Sigmoid colon (tissue), 7 donors: Measurements from ENCODE around the gene TP53BP2. TPM values are rescaled to one million over a fixed set of nuclear protein-coding genes. Genes with fewer than 3 reads are reported as not detected.
A peak's percentile ranks its signal among the peaks of the same experiment; 100 is the strongest.

Experiments
- DNase-seq: peaks from one replicate; pipeline ENCODE4 v3.0.0-alpha.2; 2019
- H3K27ac ChIP-seq, 4 donors: fragments of 200-600 bp; sonication (generic); one replicate each; pipeline ENCODE4 v1.5.1; 2016 to 2019; ENCODE audit warnings: mild to moderate bottlenecking in 1 of 4
- H3K27me3 ChIP-seq, 3 donors: fragments of 200-600 bp; sonication (generic); one replicate each; pipeline ENCODE4 v1.5.1; 2019; ENCODE audit warnings: mild to moderate bottlenecking in 1 of 3
- H3K36me3 ChIP-seq, 4 donors: fragments of 200-600 bp; sonication (generic); one replicate each; pipeline ENCODE4 v1.5.1; 2016 to 2019
- H3K4me1 ChIP-seq, 4 donors: fragments of 200-600 bp; sonication (generic); one replicate each; pipeline ENCODE4 v1.5.1; 2017 to 2019
- H3K4me3 ChIP-seq, 4 donors: fragments of 200-600 bp; sonication (generic); one replicate each; pipeline ENCODE4 v1.5.1; 2017 to 2019; ENCODE audit warnings: mild to moderate bottlenecking in 2 of 4, moderate library complexity in 1 of 4
- H3K9me3 ChIP-seq, 4 donors: fragments of 200-600 bp in 3 of 4; sonication (generic) in 3 of 4; one replicate each; pipeline versions ENCODE4 v1.5.1 to v1.6.1; 2013 to 2019
- EP300 ChIP-seq, 4 donors: sonication (generic); formaldehyde crosslinking; IDR thresholded peaks; one replicate each; pipeline ENCODE4 v1.6.1; 2017; ENCODE audit warnings: antibody characterized with exemption in 4 of 4
- POLR2A ChIP-seq, 2 donors: fragments of 450-650 bp; IDR thresholded peaks; one replicate each; pipeline ENCODE4 v1.6.1; 2016; ENCODE audit warnings: antibody characterized with exemption in 2 of 2, mild to moderate bottlenecking in 2 of 2, moderate library complexity in 2 of 2
- POLR2AphosphoS5 ChIP-seq, 4 donors: sonication (generic); formaldehyde crosslinking; IDR thresholded peaks; one replicate each; pipeline ENCODE4 v1.6.1; 2017; ENCODE audit warnings: antibody characterized with exemption in 4 of 4
- WGBS, 2 donors: extraction: QIAGEN DNeasy Blood & Tissue Kit; methylation state at CpG; one replicate each; pipeline ENCODE4 v1.1.7; 2013; 5-methylcytosine and 5-hydroxymethylcytosine counted together
- intact Hi-C: fragments of 100-400 bp; cut with DNase I; formaldehyde crosslinking; loops from one replicate; pipeline ENCODE4 v1.15.1; 2023
- polyA plus RNA-seq, 3 donors: library from polyadenylated mRNA; stranded (reverse); fragments of 200-250 nt; gene quantifications; one replicate each; pipeline ENCODE4 v1.2.3, GENCODE V29; 2013
- total RNA-seq, 4 donors: library from RNA; depleted of rRNA; stranded (reverse); fragments of >200 nt; gene quantifications; one replicate each; pipeline ENCODE4 v1.1.0, GENCODE V29; 2016
- TF ChIP-seq, protein P1 (sequence below), 4 experiments: fragments of 450-650 bp in 3 of 4; fragments of 200-600 bp in 1 of 4; IDR thresholded peaks; one replicate each; pipeline ENCODE4 v1.5.1; 2016 to 2019; ENCODE audit warnings: antibody characterized with exemption in 4 of 4, mild to moderate bottlenecking in 3 of 4, moderate library complexity in 2 of 4
- donor health status: healthy with polysubstance abuse.
- donor health status: Bipolar disorder and iron deficiency.
- donor health status: healthy.

The TP53BP2 gene
- total and polyA plus RNA-seq, 7 donors = 10.2 to 28.5 (median 24.6) TPM

GRCh38 chr1:223792046-223792445 lies 53.7 kb downstream of the TP53BP2 start:
- H3K36me3 ChIP-seq = peaks cover 4 to 65% (median 8%) of the 10 kb centered on the region in 4 donors
- no peak for DNase-seq
- H3K4me3 ChIP-seq = no peak overlapping the region
- intact Hi-C loops = no loop called here
- 74 to 88% methylated on average over 2 of the region's 2 CpGs for WGBS, 2 donors
- TF ChIP-seq EP300 (IDR thresholded peaks at IDR 0.05) (no peak), POLR2A (IDR thresholded peaks at IDR 0.05) (no peak), POLR2AphosphoS5 (IDR thresholded peaks at IDR 0.05) (no peak)
- TF ChIP-seq, protein P1, sequence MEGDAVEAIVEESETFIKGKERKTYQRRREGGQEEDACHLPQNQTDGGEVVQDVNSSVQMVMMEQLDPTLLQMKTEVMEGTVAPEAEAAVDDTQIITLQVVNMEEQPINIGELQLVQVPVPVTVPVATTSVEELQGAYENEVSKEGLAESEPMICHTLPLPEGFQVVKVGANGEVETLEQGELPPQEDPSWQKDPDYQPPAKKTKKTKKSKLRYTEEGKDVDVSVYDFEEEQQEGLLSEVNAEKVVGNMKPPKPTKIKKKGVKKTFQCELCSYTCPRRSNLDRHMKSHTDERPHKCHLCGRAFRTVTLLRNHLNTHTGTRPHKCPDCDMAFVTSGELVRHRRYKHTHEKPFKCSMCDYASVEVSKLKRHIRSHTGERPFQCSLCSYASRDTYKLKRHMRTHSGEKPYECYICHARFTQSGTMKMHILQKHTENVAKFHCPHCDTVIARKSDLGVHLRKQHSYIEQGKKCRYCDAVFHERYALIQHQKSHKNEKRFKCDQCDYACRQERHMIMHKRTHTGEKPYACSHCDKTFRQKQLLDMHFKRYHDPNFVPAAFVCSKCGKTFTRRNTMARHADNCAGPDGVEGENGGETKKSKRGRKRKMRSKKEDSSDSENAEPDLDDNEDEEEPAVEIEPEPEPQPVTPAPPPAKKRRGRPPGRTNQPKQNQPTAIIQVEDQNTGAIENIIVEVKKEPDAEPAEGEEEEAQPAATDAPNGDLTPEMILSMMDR (IDR thresholded peaks at IDR 0.05) = no peak
- no peak overlapping the region for H3K27ac ChIP-seq
- no peaks in the 10 kb centered on the region for H3K27me3 ChIP-seq
- no peaks in the 10 kb centered on the region for H3K4me1 ChIP-seq
- no peaks in the 10 kb centered on the region for H3K9me3 ChIP-seq

- Histone ChIP-seq H3K4me3 (no peak overlapping the region), H3K9me3 (no peaks in the 10 kb centered on the region), H3K27me3 (no peaks in the 10 kb centered on the region), H3K36me3 (peaks cover 0 to 38% (median 3%) of the 10 kb centered on the region in 4 donors), H3K4me1 (peaks cover 0 to 13% (median 5%) of the 10 kb centered on the region in 4 donors), H3K27ac (no peak overlapping the region)
- TF ChIP-seq, protein P1 (IDR thresholded peaks at IDR 0.05) = no peak
- no peak for DNase-seq
- intact Hi-C loops = no loop called here
- WGBS, 2 donors = 91 to 92% methylated on average over 4 of the region's 4 CpGs
Observed at GRCh38 chr1:223788746-223789415, 56.9 kb downstream of the TP53BP2 start.

- DNase-seq = no peak
- Histone ChIP-seq H3K4me3 (peak overlapping the region in 1 of 4 donors; percentile 3), H3K27ac (peak overlapping the region; percentile 5 to 44 (median 28)), H3K4me1 (peaks cover 0 to 13% (median 5%) of the 10 kb centered on the region in 4 donors), H3K27me3 (no peaks in the 10 kb centered on the region), H3K36me3 (peaks cover 0 to 46% (median 5%) of the 10 kb centered on the region in 4 donors), H3K9me3 (no peaks in the 10 kb centered on the region)
- intact Hi-C loops = no loop called here
- TF ChIP-seq, protein P1 (IDR thresholded peaks at IDR 0.05) = no peak
- peak; percentile 15 to 60 (median 46) for TF ChIP-seq POLR2AphosphoS5 (IDR thresholded peaks at IDR 0.05)
- WGBS, 2 donors = 78 to 81% methylated on average over 5 of the region's 5 CpGs
Observed at GRCh38 chr1:223785808-223786207, 59.9 kb downstream of the TP53BP2 start.

DNA sequence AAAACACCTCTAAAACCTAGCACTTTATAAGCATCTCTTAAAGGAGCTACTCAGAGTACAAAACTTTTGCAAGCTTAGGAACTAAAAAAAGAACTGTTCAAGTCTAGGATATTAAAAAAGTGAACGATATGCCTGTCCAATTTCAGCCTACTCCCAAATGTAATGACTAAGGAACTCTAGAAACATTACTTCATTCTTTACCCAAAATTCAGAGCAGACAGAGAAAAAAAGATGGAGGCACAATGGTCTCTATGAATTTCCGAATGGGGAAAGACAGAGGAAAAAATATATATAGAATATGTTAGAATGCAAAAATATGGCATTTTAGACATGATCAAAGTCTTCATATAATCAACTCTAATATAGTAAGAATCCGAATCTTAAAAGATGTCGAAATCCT lies 61.2 kb downstream of the TP53BP2 start:
- Histone ChIP-seq H3K36me3 (peaks cover 0 to 47% (median 6%) of the 10 kb centered on the region in 4 donors), H3K27ac (no peak overlapping the region), H3K27me3 (no peaks in the 10 kb centered on the region), H3K4me1 (peaks cover 0 to 13% (median 5%) of the 10 kb centered on the region in 4 donors), H3K9me3 (no peaks in the 10 kb centered on the region), H3K4me3 (no peak overlapping the region)
- no peak for TF ChIP-seq POLR2A (IDR thresholded peaks at IDR 0.05)
- TF ChIP-seq, protein P1 (IDR thresholded peaks at IDR 0.05) = no peak
- WGBS, 2 donors = 93 to 94% methylated on average over 4 of the region's 4 CpGs
- DNase-seq = no peak
- intact Hi-C loops = no loop called here

- Histone ChIP-seq H3K4me1 (peaks cover 0 to 13% (median 5%) of the 10 kb centered on the region in 4 donors), H3K27me3 (no peaks in the 10 kb centered on the region)
Observed at GRCh38 chr1:223783676-223784075, 62.1 kb downstream of the TP53BP2 start.

More at GRCh38 chr1:223783676-223784075, 62.1 kb downstream of the TP53BP2 start:
- TF ChIP-seq POLR2AphosphoS5 (IDR thresholded peaks at IDR 0.05) (no peak), EP300 (IDR thresholded peaks at IDR 0.05) (no peak), POLR2A (IDR thresholded peaks at IDR 0.05) (no peak)
- TF ChIP-seq, protein P1 (IDR thresholded peaks at IDR 0.05) = no peak
- intact Hi-C loops = no loop called here
- no peak for DNase-seq
- Histone ChIP-seq H3K36me3 (peaks cover 0 to 47% (median 6%) of the 10 kb centered on the region in 4 donors), H3K9me3 (no peaks in the 10 kb centered on the region), H3K4me3 (no peak overlapping the region), H3K27ac (no peak overlapping the region)
- WGBS, 2 donors = 46 to 97% methylated on average over 1 of the region's 1 CpG
